ENCODE data around the gene HECTD4.

- TF ChIP-seq ZNF274 (IDR thresholded peaks at IDR 0.05; ENCODE audit: low read depth, low read length): no peak
- no peak for TF ChIP-seq YY1 (IDR thresholded peaks at IDR 0.05; ENCODE audit: insufficient read depth, insufficient read length)
These were observed 164.6 kb downstream of the HECTD4 start for GRCh38 chr12:112217647-112218046.

All from NT2/D1 (cell line).